CD4-positive, alpha-beta T cell (primary cell): ENCODE measurements around the gene ATF7IP. TPM values are rescaled to one million over a fixed set of nuclear protein-coding genes. Genes with fewer than 3 reads are reported as not detected.
"Not testable (repeated sequence)": the region's sequence is repeated elsewhere in the genome, so short reads cannot be mapped to it uniquely, and the experiment has no call there.

ENCODE experiments used
- ATAC-seq: fragments of 200-7000 bp; cut with Tn5 transposase; one replicate; pipeline ENCODE4 v1.10.0; 2022; ENCODE audit warnings: mild to moderate bottlenecking; ENCODE audit not compliant: poor library complexity
- CTCF ChIA-PET: fragments of 350-600 bp; sonication (Branson Sonifier 250); formaldehyde crosslinking; loops from one replicate; lab custom pipeline; 2021; ENCODE audit warnings: antibody characterized with exemption, inconsistent platforms; lab: Charles Lee
- POLR2A ChIA-PET: fragments of 350-600 bp; sonication (Branson Sonifier 250); formaldehyde crosslinking; loops from one replicate; lab custom pipeline; 2021; ENCODE audit warnings: antibody characterized with exemption, inconsistent platforms; lab: Charles Lee
- DNase-seq, 14 experiments: peaks; one replicate each; pipeline ENCODE4 v3.0.0-alpha.2; 2013 to 2020; ENCODE audit warnings: mixed read lengths in 2 of 14
- H3K27ac ChIP-seq, 2 donors: one replicate each; pipeline versions ENCODE4 v1.5.1 to v1.7.0; 2013; ENCODE audit warnings: low read length in 2 of 2, low read depth in 1 of 2, mild to moderate bottlenecking in 1 of 2
- H3K27me3 ChIP-seq, 2 experiments: 1 replicate in 1 of 2; 2 replicates in 1 of 2; pipeline versions ENCODE4 v1.6.1 to v1.7.0; 2013; ENCODE audit warnings: low read length in 2 of 2, control low read depth in 1 of 2, mild to moderate bottlenecking in 1 of 2, moderate library complexity in 1 of 2; ENCODE audit not compliant: insufficient read depth in 2 of 2, control insufficient read depth in 1 of 2
- H3K36me3 ChIP-seq: one replicate; pipeline ENCODE4 v1.6.1; 2013; ENCODE audit warnings: low read length, control low read depth; ENCODE audit not compliant: insufficient read depth
- H3K4me1 ChIP-seq: one replicate; pipeline ENCODE4 v1.6.1; 2013; ENCODE audit warnings: low read length, control low read depth; ENCODE audit not compliant: insufficient read depth
- H3K4me3 ChIP-seq: one replicate; pipeline ENCODE4 v1.5.1; 2013; ENCODE audit warnings: mild to moderate bottlenecking, low read length, moderate library complexity
- H3K9me3 ChIP-seq, 2 experiments: 1 replicate in 1 of 2; 2 replicates in 1 of 2; pipeline versions ENCODE4 v1.6.1 to v1.7.0; 2013; ENCODE audit warnings: low read length in 2 of 2, mild to moderate bottlenecking in 2 of 2, control low read depth in 1 of 2, moderate library complexity in 1 of 2; ENCODE audit not compliant: control insufficient read depth in 1 of 2, insufficient read depth in 1 of 2
- H3K27ac Mint-ChIP-seq: one replicate; pipeline ENCODE4 v1.8.0; 2020; ENCODE audit warnings: mixed read lengths
- H3K27me3 Mint-ChIP-seq: one replicate; pipeline ENCODE4 v1.8.0; 2021; ENCODE audit warnings: mixed read lengths
- H3K36me3 Mint-ChIP-seq: one replicate; pipeline ENCODE4 v1.8.0; 2021; ENCODE audit warnings: low read depth, mixed read lengths
- H3K4me1 Mint-ChIP-seq: one replicate; pipeline ENCODE4 v1.8.0; 2021; ENCODE audit warnings: low read depth, mixed read lengths
- H3K4me3 Mint-ChIP-seq: one replicate; pipeline ENCODE4 v1.8.0; 2020; ENCODE audit warnings: mild to moderate bottlenecking, mixed read lengths
- H3K9me3 Mint-ChIP-seq: one replicate; pipeline ENCODE4 v1.8.0; 2020; ENCODE audit warnings: mixed read lengths
- intact Hi-C, 2 experiments: fragments of 100-400 bp; cut with DNase I in 1 of 2; cut with micrococcal nuclease in 1 of 2; formaldehyde crosslinking; loops; one replicate each; pipeline versions ENCODE4 v1.15.1 to v1.9.0; 2023 to 2025; cut with DNase I, micrococcal nuclease
- total RNA-seq, 174 experiments: library from RNA in 2 of 174; stranded (reverse) in 2 of 174; gene quantifications; one replicate each; pipeline ENCODE4 v1.2.3 and lab custom pipeline; 2021 to 2026
- TF ChIP-seq, protein P1 (sequence below): fragments of 200-600 bp; IDR thresholded peaks from one replicate; pipeline ENCODE4 v1.8.0; 2022; ENCODE audit warnings: antibody characterized with exemption, mild to moderate bottlenecking

Gene ATF7IP
- total RNA-seq, 2 experiments from 2014 or later: 134 to 143 TPM

DNA sequence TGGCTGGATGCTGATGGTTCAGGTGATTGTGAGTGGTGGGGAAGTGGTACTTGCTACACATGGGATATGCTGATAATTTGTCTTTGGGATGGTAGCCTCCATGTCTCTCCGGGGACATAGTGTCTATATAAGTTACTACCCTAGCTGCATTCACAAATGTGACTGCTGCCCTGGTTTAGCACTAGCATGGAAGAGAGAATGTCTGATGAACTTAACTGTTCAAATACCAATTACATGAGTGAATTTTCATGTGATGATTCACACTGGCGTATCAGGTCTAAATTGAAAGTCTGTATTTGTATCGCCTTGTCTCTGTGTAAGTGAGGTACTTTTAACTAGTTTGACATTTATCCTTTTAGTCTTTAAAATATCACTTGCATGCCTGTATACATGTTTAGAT is 34.4 kb downstream of the ATF7IP start:
- Histone ChIP-seq H3K27ac (peak overlapping the region; percentile 30 to 48), H3K27me3 (no peaks in the 10 kb centered on the region), H3K36me3 (peaks cover 5% of the 10 kb centered on the region), H3K9me3 (no peaks in the 10 kb centered on the region), H3K4me3 (peak overlapping the region; percentile 30), H3K4me1 (peaks cover 31% of the 10 kb centered on the region)
- peaks cover 93% of the 10 kb centered on the region for H3K4me1 Mint-ChIP-seq
- H3K27ac Mint-ChIP-seq: peak overlapping the region; percentile 91
- H3K27me3 Mint-ChIP-seq: no peaks in the 10 kb centered on the region
- peaks cover 39% of the 10 kb centered on the region for H3K36me3 Mint-ChIP-seq
- ChIA-PET POLR2A (interaction anchor here (1.1 to 1.7 kb wide), 4 partner anchors 14 to 34 kb away, joined by 3 to 9 read pairs (median 6); partner anchors contain the start of gene ATF7IP), CTCF (interaction anchor here (1.4 to 1.9 kb wide), 2 partner anchors 17 to 34 kb away, joined by 6 read pairs; partner anchors contain the start of gene ATF7IP)
- peak in 3 of 14 experiments; percentile 29 to 38 (median 32) for DNase-seq
- TF ChIP-seq, protein P1, sequence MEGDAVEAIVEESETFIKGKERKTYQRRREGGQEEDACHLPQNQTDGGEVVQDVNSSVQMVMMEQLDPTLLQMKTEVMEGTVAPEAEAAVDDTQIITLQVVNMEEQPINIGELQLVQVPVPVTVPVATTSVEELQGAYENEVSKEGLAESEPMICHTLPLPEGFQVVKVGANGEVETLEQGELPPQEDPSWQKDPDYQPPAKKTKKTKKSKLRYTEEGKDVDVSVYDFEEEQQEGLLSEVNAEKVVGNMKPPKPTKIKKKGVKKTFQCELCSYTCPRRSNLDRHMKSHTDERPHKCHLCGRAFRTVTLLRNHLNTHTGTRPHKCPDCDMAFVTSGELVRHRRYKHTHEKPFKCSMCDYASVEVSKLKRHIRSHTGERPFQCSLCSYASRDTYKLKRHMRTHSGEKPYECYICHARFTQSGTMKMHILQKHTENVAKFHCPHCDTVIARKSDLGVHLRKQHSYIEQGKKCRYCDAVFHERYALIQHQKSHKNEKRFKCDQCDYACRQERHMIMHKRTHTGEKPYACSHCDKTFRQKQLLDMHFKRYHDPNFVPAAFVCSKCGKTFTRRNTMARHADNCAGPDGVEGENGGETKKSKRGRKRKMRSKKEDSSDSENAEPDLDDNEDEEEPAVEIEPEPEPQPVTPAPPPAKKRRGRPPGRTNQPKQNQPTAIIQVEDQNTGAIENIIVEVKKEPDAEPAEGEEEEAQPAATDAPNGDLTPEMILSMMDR: no peak
- intact Hi-C loops: loop anchor here (10.0 kb wide), 2 partner anchors 375 to 1385 kb away; partner anchors contain the start of gene EPS8 (in 1 of the 2)
- H3K9me3 Mint-ChIP-seq: peaks cover under 1% of the 10 kb centered on the region
- H3K4me3 Mint-ChIP-seq: peak overlapping the region; percentile 72
- no peak for ATAC-seq

DNA sequence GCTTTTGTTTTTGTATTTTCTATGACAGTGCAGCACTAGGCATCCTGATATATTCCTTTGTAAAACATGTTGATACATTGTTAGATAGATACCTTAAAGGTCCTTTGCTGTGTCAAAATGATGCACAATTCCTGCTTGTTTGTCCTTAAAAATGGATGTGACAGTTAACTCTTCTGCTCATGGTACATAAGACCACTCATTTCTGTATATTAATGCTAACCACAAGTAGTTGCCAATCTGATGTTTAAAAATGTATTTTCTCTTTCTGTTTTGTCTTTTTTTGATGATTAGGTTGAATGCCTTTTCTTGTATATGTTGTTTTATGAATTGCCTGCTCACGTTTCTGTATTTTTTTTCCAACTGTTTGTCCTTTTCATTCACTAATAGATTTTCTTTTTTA is 35.1 kb downstream of the ATF7IP start:
- H3K4me3 ChIP-seq: peak overlapping the region; percentile 30
- peak overlapping the region; percentile 72 for H3K4me3 Mint-ChIP-seq
- H3K9me3 Mint-ChIP-seq: peaks cover 2% of the 10 kb centered on the region
- TF ChIP-seq, protein P1: no peak
- H3K27me3 Mint-ChIP-seq: no peaks in the 10 kb centered on the region
- H3K27ac Mint-ChIP-seq: peak overlapping the region; percentile 91
- ATAC-seq: no peak
- H3K9me3 ChIP-seq: no peaks in the 10 kb centered on the region
- H3K36me3 ChIP-seq: peaks cover 5% of the 10 kb centered on the region
- no peaks in the 10 kb centered on the region for H3K27me3 ChIP-seq
- intact Hi-C loops: loop anchor here in 1 of 2 experiments (10.0 kb wide), 1 partner anchor 374 kb away; a partner anchor contains a TSS
- H3K4me1 Mint-ChIP-seq: peaks cover 93% of the 10 kb centered on the region
- H3K4me1 ChIP-seq: peaks cover 32% of the 10 kb centered on the region
- H3K36me3 Mint-ChIP-seq: peaks cover 42% of the 10 kb centered on the region
- peak overlapping the region; percentile 1 to 48 for H3K27ac ChIP-seq
- ChIA-PET CTCF (interaction anchor here (1.4 kb wide), 1 partner anchor 16 kb away, joined by 6 read pairs; no protein-coding TSS in a partner anchor), POLR2A (interaction anchor here (1.1 to 1.8 kb wide), 2 partner anchors 15 to 29 kb away, joined by 3 to 8 read pairs; no protein-coding TSS in a partner anchor)
- peak in 1 of 14 experiments; percentile 62 for DNase-seq

DNA sequence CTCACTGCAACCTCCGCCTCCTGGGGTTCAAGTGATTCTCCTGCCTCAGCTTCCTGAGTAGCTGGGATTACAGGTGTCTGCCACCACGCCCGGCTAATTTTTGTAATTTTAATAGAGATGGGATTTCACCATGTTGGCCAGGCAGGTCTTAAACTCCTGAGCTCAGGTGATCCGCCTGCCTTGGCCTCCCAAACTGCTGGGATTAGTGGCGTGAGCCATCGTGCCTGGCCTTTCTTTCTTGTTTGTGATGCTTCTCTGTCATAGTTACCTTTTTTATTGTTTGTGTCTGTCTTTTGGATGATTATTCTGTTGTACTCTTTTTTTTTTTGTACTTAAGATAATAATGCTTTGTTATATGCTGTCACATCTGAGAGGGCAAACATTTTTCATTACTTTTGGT is 35.8 kb downstream of the ATF7IP start:
- H3K9me3 Mint-ChIP-seq, H3K9me3 ChIP-seq, CTCF ChIA-PET, H3K27me3 Mint-ChIP-seq, ATAC-seq, H3K27me3 ChIP-seq, H3K36me3 ChIP-seq, DNase-seq: not testable (repeated sequence)
- H3K4me1 Mint-ChIP-seq: peaks cover 88% of the 10 kb centered on the region
- peak overlapping the region; percentile 91 for H3K27ac Mint-ChIP-seq
- peak overlapping the region; percentile 80 for H3K4me3 Mint-ChIP-seq
- peak overlapping the region in 1 of 2 donors; percentile 48 for H3K27ac ChIP-seq
- H3K4me3 ChIP-seq: peak overlapping the region; percentile 30
- H3K36me3 Mint-ChIP-seq: peaks cover 44% of the 10 kb centered on the region
- H3K4me1 ChIP-seq: peaks cover 37% of the 10 kb centered on the region
- POLR2A ChIA-PET: interaction anchor here (1.5 to 1.8 kb wide), 3 partner anchors 8 to 16 kb away, joined by 5 to 11 read pairs (median 8); no protein-coding TSS in a partner anchor
- intact Hi-C loops: loop anchor here in 1 of 2 experiments (10.0 kb wide), 1 partner anchor 374 kb away; a partner anchor contains a TSS
